Fibroblast of lung (primary cell): ENCODE data around the gene TAS2R4. TPM values are rescaled to one million over a fixed set of nuclear protein-coding genes. Genes with fewer than 3 reads are reported as not detected.
"Not testable (repeated sequence)": the region's sequence is repeated elsewhere in the genome, so short reads cannot be mapped to it uniquely, and the experiment has no call there.

Source experiments
- DNase-seq, 2 donors: peaks; one replicate each; pipeline versions ENCODE4 v3.0.0 to v3.0.0-alpha.2; 2010; ENCODE audit warnings: low read depth in 2 of 2
- H2AFZ ChIP-seq: 2 replicates; pipeline ENCODE4 v1.5.1; 2012; ENCODE audit warnings: low read length, control low read depth, inconsistent platforms
- H3K27ac ChIP-seq: 2 replicates; pipeline ENCODE4 v1.5.1; 2011; ENCODE audit warnings: low read length, control low read depth; ENCODE audit not compliant: insufficient read depth
- H3K27me3 ChIP-seq: 2 replicates; pipeline ENCODE4 v1.5.1; 2011; ENCODE audit warnings: mild to moderate bottlenecking, low read length; ENCODE audit not compliant: control insufficient read depth, insufficient read depth
- H3K36me3 ChIP-seq: 2 replicates; pipeline ENCODE4 v1.5.1; 2011; ENCODE audit warnings: low read length; ENCODE audit not compliant: control insufficient read depth, insufficient read depth
- H3K4me1 ChIP-seq: 2 replicates; pipeline ENCODE4 v1.5.1; 2011; ENCODE audit warnings: low read length; ENCODE audit not compliant: control insufficient read depth, insufficient read depth; ENCODE audit errors: extremely low read depth
- H3K4me2 ChIP-seq: 2 replicates; pipeline ENCODE4 v1.5.1; 2011; ENCODE audit warnings: low read length, control low read depth; ENCODE audit not compliant: insufficient read depth; ENCODE audit errors: extremely low read depth
- H3K4me3 ChIP-seq, 4 experiments: fragments of 200-600 bp in 1 of 4; sonication (generic) in 1 of 4; replicated peaks in 1 of 4; 2 replicates each; pipeline ENCODE4 v1.5.1; 2011 to 2016; ENCODE audit warnings: low read length in 4 of 4, low read depth in 3 of 4, mild to moderate bottlenecking in 3 of 4, control low read depth in 2 of 4, inconsistent platforms in 1 of 4, mixed read lengths in 1 of 4; ENCODE audit not compliant: insufficient read depth in 1 of 4; ENCODE audit errors: control extremely low read depth in 1 of 4
- H3K79me2 ChIP-seq: 2 replicates; pipeline ENCODE4 v1.5.1; 2012; ENCODE audit warnings: mild to moderate bottlenecking, low read length, inconsistent platforms; ENCODE audit not compliant: control insufficient read depth, insufficient read depth
- H3K9ac ChIP-seq: 2 replicates; pipeline ENCODE4 v1.5.1; 2011; ENCODE audit warnings: mild to moderate bottlenecking, low read length, control low read depth; ENCODE audit not compliant: insufficient read depth
- H3K9me3 ChIP-seq: 2 replicates; pipeline ENCODE4 v1.5.1; 2012; ENCODE audit warnings: low read depth, low read length; ENCODE audit not compliant: control insufficient read depth, insufficient read depth
- H4K20me1 ChIP-seq: 2 replicates; pipeline ENCODE4 v1.5.1; 2011; ENCODE audit warnings: low read length; ENCODE audit not compliant: control insufficient read depth, insufficient read depth; ENCODE audit errors: extremely low read depth
- CTCF ChIP-seq, 2 donors: IDR thresholded peaks in 1 of 2; conservative IDR thresholded peaks in 1 of 2; 1 replicate in 1 of 2; 2 replicates in 1 of 2; pipeline ENCODE4 v1.5.1; 2011 to 2012; ENCODE audit warnings: low read length in 2 of 2, control low read depth in 1 of 2, inconsistent platforms in 1 of 2, low read depth in 1 of 2, mild to moderate bottlenecking in 1 of 2
- EZH2 ChIP-seq: IDR thresholded peaks from 2 replicates; pipeline ENCODE4 v1.5.1; 2012; ENCODE audit warnings: low read length, control low read depth, mild to moderate bottlenecking; ENCODE audit errors: missing control alignments
- polyA plus RNA-seq, 2 donors: library from polyadenylated mRNA; depleted of rRNA in 1 of 2; stranded (reverse) in 1 of 2; unstranded in 1 of 2; fragments of >200 nt; gene quantifications; 2 replicates each; pipeline ENCODE4 v1.2.1, GENCODE V29; 2011 to 2012; ENCODE audit warnings: missing spikeins in 1 of 2
- total RNA-seq: library from RNA; depleted of rRNA; stranded (reverse); fragments of >200 nt; gene quantifications from 2 replicates; pipeline ENCODE4 v1.2.1, GENCODE V29; 2014

TAS2R4 gene
- total and polyA plus RNA-seq, 2 donors (not counting 1 experiment from before 2014, with no cell fraction given) = 0.06 to 1.5 TPM

GRCh38 chr7:141792526-141792925 is 16.1 kb downstream of the TAS2R4 start:
- H3K9me3 ChIP-seq = no peaks in the 10 kb centered on the region
- no peak for DNase-seq
- H3K27ac ChIP-seq = no peak overlapping the region

GRCh38 chr7:141820067-141820466 is 43.6 kb downstream of the TAS2R4 start:
- Histone ChIP-seq H3K79me2 (no peaks in the 10 kb centered on the region), H4K20me1 (no peaks in the 10 kb centered on the region), H3K27me3 (no peaks in the 10 kb centered on the region), H3K9ac (no peak overlapping the region), H3K4me2 (no peak overlapping the region), H3K4me3 (no peak overlapping the region), H3K4me1 (no peaks in the 10 kb centered on the region), H3K27ac (no peak overlapping the region), H3K9me3 (no peaks in the 10 kb centered on the region), H3K36me3 (no peaks in the 10 kb centered on the region), H2AFZ (no peak overlapping the region)
- DNase-seq = no peak
- TF ChIP-seq CTCF (conservative IDR thresholded peaks at IDR 0.05 in 1 of 2, IDR thresholded peaks at IDR 0.05 in 1 of 2; ENCODE audit: low read depth in 1 of 2, low read length in 2 of 2) (no peak), EZH2 (no peak)

More at GRCh38 chr7:141792526-141792925, 16.1 kb downstream of the TAS2R4 start:
- H3K27me3 ChIP-seq = no peaks in the 10 kb centered on the region
- H3K4me2 ChIP-seq = no peak overlapping the region
- H4K20me1 ChIP-seq = no peaks in the 10 kb centered on the region
- no peak overlapping the region for H2AFZ ChIP-seq
- no peaks in the 10 kb centered on the region for H3K4me1 ChIP-seq
- H3K9ac ChIP-seq = no peak overlapping the region
- no peaks in the 10 kb centered on the region for H3K79me2 ChIP-seq
- TF ChIP-seq CTCF (conservative IDR thresholded peaks at IDR 0.05 in 1 of 2, IDR thresholded peaks at IDR 0.05 in 1 of 2; ENCODE audit: low read depth in 1 of 2, low read length in 2 of 2) (no peak), EZH2 (no peak)
- H3K4me3 ChIP-seq = no peak overlapping the region
- H3K36me3 ChIP-seq = no peaks in the 10 kb centered on the region

GRCh38 chr7:141822432-141822831 is 46.0 kb downstream of the TAS2R4 start:
- H3K4me1 ChIP-seq, H3K4me2 ChIP-seq, H3K9ac ChIP-seq, H2AFZ ChIP-seq, H3K27me3 ChIP-seq, H3K27ac ChIP-seq, H4K20me1 ChIP-seq, H3K36me3 ChIP-seq, H3K9me3 ChIP-seq, H3K79me2 ChIP-seq, H3K4me3 ChIP-seq, DNase-seq: not testable (repeated sequence)

Other genes starting within 250 kb of the TAS2R4 start
- 17.2 and 20.8 TPM in 2 replicates for gene AGK, start 225.3 kb upstream of the TAS2R4 start, total RNA-seq
- 38.7 and 42.5 TPM in 2 replicates for gene AGK, start 225.3 kb upstream of the TAS2R4 start, polyA plus RNA-seq
- gene DENND11, start 74.5 kb upstream of the TAS2R4 start, total RNA-seq = 6.1 and 6.9 TPM in 2 replicates
- 2.4 and 2.7 TPM in 2 replicates for gene DENND11, start 74.5 kb upstream of the TAS2R4 start, polyA plus RNA-seq
- gene WEE2, start 68.3 kb upstream of the TAS2R4 start, total RNA-seq = not detected in 2 replicates
- gene WEE2, start 68.3 kb upstream of the TAS2R4 start, polyA plus RNA-seq = not detected in 2 replicates
- gene SSBP1, start 38.3 kb upstream of the TAS2R4 start, total RNA-seq = 119 and 131 TPM in 2 replicates
- gene SSBP1, start 38.3 kb upstream of the TAS2R4 start, polyA plus RNA-seq = 209 and 212 TPM in 2 replicates
- 1.3 and 2.8 TPM in 2 replicates for gene TAS2R3, start 12.6 kb upstream of the TAS2R4 start, total RNA-seq
- gene TAS2R3, start 12.6 kb upstream of the TAS2R4 start, polyA plus RNA-seq = 0.06 TPM in 1 of 2 replicates, not detected in the other
- gene TAS2R5, start 13.5 kb downstream of the TAS2R4 start, total RNA-seq = 1.0 and 1.3 TPM in 2 replicates
- gene TAS2R5, start 13.5 kb downstream of the TAS2R4 start, polyA plus RNA-seq = 0.07 and 0.10 TPM in 2 replicates
- not detected in 2 replicates for gene PRSS37, start 64.8 kb downstream of the TAS2R4 start, total RNA-seq
- not detected in 2 replicates for gene PRSS37, start 64.8 kb downstream of the TAS2R4 start, polyA plus RNA-seq
- not detected in 2 replicates for gene OR9A4, start 139.7 kb downstream of the TAS2R4 start, total RNA-seq
- gene OR9A4, start 139.7 kb downstream of the TAS2R4 start, polyA plus RNA-seq = not detected in 2 replicates
- gene CLEC5A, start 170.3 kb downstream of the TAS2R4 start, total RNA-seq = not detected in 2 replicates
- gene CLEC5A, start 170.3 kb downstream of the TAS2R4 start, polyA plus RNA-seq = not detected in 2 replicates
- gene TAS2R38, start 197.1 kb downstream of the TAS2R4 start, total RNA-seq = not detected in 2 replicates
- not detected in 2 replicates for gene TAS2R38, start 197.1 kb downstream of the TAS2R4 start, polyA plus RNA-seq
- not detected in 2 replicates for gene MGAM, start 219.2 kb downstream of the TAS2R4 start, total RNA-seq
- gene MGAM, start 219.2 kb downstream of the TAS2R4 start, polyA plus RNA-seq = 0.15 TPM in 1 of 2 replicates, not detected in the other